ENCODE data around the gene CATSPERB.
"Not testable (repeated sequence)": the region's sequence is repeated elsewhere in the genome, so short reads cannot be mapped to it uniquely, and the experiment has no call there.

Gene CATSPERB

DNA sequence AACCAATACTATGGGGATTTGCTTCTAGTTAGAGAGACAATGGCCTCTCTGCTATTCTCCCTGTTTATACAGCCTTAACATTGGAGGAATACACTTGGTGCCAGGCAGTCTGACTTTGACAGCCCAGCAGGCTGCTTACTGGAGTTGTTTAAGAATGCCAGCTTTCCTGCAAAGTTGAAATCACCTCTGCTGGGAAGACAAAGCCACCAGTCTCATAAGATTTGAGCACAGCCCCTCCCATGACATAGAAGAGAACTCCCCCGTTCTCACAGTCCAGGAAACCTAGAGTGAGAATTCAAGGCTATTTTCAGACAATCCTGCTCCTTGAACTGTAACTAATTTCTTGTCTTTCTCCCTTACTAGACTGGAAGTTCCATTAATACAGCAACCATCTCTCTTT is 21.1 kb upstream of the CATSPERB start:
- Histone ChIP-seq H3K4me1 (ENCODE audit: control insufficient read depth, insufficient read depth, low read length) (no peaks in the 10 kb centered on the region), H3K27me3 (ENCODE audit: control insufficient read depth, insufficient read depth, low read length, poor library complexity, severe bottlenecking) (no peaks in the 10 kb centered on the region), H3K4me3 (ENCODE audit: insufficient read depth, low read depth, low read length) (no peak overlapping the region), H3K36me3 (ENCODE audit: control insufficient read depth, insufficient read depth, low read length) (no peaks in the 10 kb centered on the region), H3K27ac (ENCODE audit: insufficient read depth, low read depth, low read length, poor library complexity, severe bottlenecking) (no peak overlapping the region), H3K9me3 (ENCODE audit: control insufficient read depth, low read length) (no peaks in the 10 kb centered on the region)
- WGBS, 2 experiments, result 79 to 86% methylated on average over 1 of the region's 1 CpG

DNA sequence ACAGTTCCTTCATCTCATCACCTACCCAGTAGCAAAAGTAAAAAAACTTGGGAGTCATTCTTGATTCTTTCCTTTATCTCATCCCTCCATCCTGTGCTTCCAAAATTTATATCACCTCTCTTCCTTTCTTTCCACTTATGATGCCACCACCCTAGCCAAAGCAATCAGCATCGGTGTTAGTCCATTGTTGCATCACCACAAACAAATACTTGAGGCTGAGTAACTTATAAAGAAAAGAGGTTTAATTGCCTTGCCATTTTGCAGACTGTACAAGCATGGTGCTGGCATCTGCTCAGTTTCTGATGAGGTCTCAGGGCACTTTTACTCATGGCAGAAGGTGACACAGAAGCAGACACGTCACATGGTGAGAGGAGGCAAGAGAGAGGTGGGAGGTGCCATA is 19.8 kb upstream of the CATSPERB start:
- no peaks in the 10 kb centered on the region for H3K4me1 ChIP-seq (ENCODE audit: control insufficient read depth, insufficient read depth, low read length)
- no peaks in the 10 kb centered on the region for H3K36me3 ChIP-seq (ENCODE audit: control insufficient read depth, insufficient read depth, low read length)
- no peak overlapping the region for H3K4me3 ChIP-seq (ENCODE audit: insufficient read depth, low read depth, low read length)
- WGBS, 2 experiments, result 96 to 98% methylated on average over 2 of the region's 2 CpGs
- no peak overlapping the region for H3K27ac ChIP-seq (ENCODE audit: insufficient read depth, low read depth, low read length, poor library complexity, severe bottlenecking)
- H3K27me3 ChIP-seq (ENCODE audit: control insufficient read depth, insufficient read depth, low read length, poor library complexity, severe bottlenecking), result no peaks in the 10 kb centered on the region
- H3K9me3 ChIP-seq (ENCODE audit: control insufficient read depth, low read length), result no peaks in the 10 kb centered on the region

- H3K27me3 ChIP-seq (ENCODE audit: control insufficient read depth, insufficient read depth, low read length, poor library complexity, severe bottlenecking), result no peaks in the 10 kb centered on the region
- H3K4me3 ChIP-seq (ENCODE audit: insufficient read depth, low read depth, low read length), result no peak overlapping the region
- H3K9me3 ChIP-seq (ENCODE audit: control insufficient read depth, low read length), result no peaks in the 10 kb centered on the region
- 92 to 98% methylated on average over 3 of the region's 3 CpGs for WGBS, 2 experiments
- H3K36me3 ChIP-seq (ENCODE audit: control insufficient read depth, insufficient read depth, low read length), result no peaks in the 10 kb centered on the region
- H3K4me1 ChIP-seq (ENCODE audit: control insufficient read depth, insufficient read depth, low read length), result no peaks in the 10 kb centered on the region
- no peak overlapping the region for H3K27ac ChIP-seq (ENCODE audit: insufficient read depth, low read depth, low read length, poor library complexity, severe bottlenecking)
Measured at GRCh38 chr14:91750634-91751198, 18.8 kb upstream of the CATSPERB start.

DNA sequence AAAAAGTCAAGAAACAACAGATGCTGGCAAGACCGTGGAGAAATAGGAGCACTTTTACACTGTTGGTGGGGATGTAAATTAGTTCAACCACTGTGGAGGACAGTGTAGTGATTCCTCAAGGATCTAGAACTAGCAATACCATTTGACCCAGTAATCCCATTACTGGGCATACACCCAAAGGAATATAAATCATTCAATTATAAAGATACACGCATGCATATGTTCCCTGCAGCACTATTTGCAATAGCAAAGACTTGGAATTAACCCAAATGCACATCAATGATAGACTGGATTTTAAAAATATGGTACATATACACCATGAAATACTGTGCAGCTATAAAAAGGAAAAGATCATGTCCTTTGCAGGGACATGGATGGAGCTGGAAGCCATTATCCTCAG is 18.0 kb upstream of the CATSPERB start:
- H3K27me3 ChIP-seq (ENCODE audit: control insufficient read depth, insufficient read depth, low read length, poor library complexity, severe bottlenecking), result no peaks in the 10 kb centered on the region
- H3K4me3 ChIP-seq (ENCODE audit: insufficient read depth, low read depth, low read length), result no peak overlapping the region
- H3K9me3 ChIP-seq (ENCODE audit: control insufficient read depth, low read length), result no peaks in the 10 kb centered on the region
- H3K27ac ChIP-seq (ENCODE audit: insufficient read depth, low read depth, low read length, poor library complexity, severe bottlenecking), result no peak overlapping the region
- 77 to 78% methylated on average over 2 of the region's 2 CpGs for WGBS, 2 experiments
- H3K36me3 ChIP-seq (ENCODE audit: control insufficient read depth, insufficient read depth, low read length), result no peaks in the 10 kb centered on the region
- H3K4me1 ChIP-seq (ENCODE audit: control insufficient read depth, insufficient read depth, low read length), result no peaks in the 10 kb centered on the region

- H3K4me1 ChIP-seq (ENCODE audit: control insufficient read depth, insufficient read depth, low read length), result no peaks in the 10 kb centered on the region
- no peaks in the 10 kb centered on the region for H3K27me3 ChIP-seq (ENCODE audit: control insufficient read depth, insufficient read depth, low read length, poor library complexity, severe bottlenecking)
- H3K4me3 ChIP-seq (ENCODE audit: insufficient read depth, low read depth, low read length), result no peak overlapping the region
- no peaks in the 10 kb centered on the region for H3K9me3 ChIP-seq (ENCODE audit: control insufficient read depth, low read length)
- no peaks in the 10 kb centered on the region for H3K36me3 ChIP-seq (ENCODE audit: control insufficient read depth, insufficient read depth, low read length)
- 89 to 100% methylated on average over 1 to 2 of the region's 2 CpGs for WGBS, 2 experiments
- H3K27ac ChIP-seq (ENCODE audit: insufficient read depth, low read depth, low read length, poor library complexity, severe bottlenecking), result no peak overlapping the region
Measured at GRCh38 chr14:91748049-91748448, 16.2 kb upstream of the CATSPERB start.

GRCh38 chr14:91745344-91745743 is 13.5 kb upstream of the CATSPERB start:
- H3K4me1 ChIP-seq (ENCODE audit: control insufficient read depth, insufficient read depth, low read length), result no peaks in the 10 kb centered on the region
- H3K9me3 ChIP-seq (ENCODE audit: control insufficient read depth, low read length), result no peaks in the 10 kb centered on the region
- no peak overlapping the region for H3K4me3 ChIP-seq (ENCODE audit: insufficient read depth, low read depth, low read length)
- 100% methylated on average over 1 of the region's 1 CpG for WGBS, 2 experiments
- H3K27ac ChIP-seq (ENCODE audit: insufficient read depth, low read depth, low read length, poor library complexity, severe bottlenecking), result no peak overlapping the region
- H3K36me3 ChIP-seq (ENCODE audit: control insufficient read depth, insufficient read depth, low read length), result no peaks in the 10 kb centered on the region
- H3K27me3 ChIP-seq (ENCODE audit: control insufficient read depth, insufficient read depth, low read length, poor library complexity, severe bottlenecking), result no peaks in the 10 kb centered on the region

- H3K4me3 ChIP-seq (ENCODE audit: insufficient read depth, low read depth, low read length), result no peak overlapping the region
- 92 to 98% methylated on average over 2 of the region's 2 CpGs for WGBS, 2 experiments
- no peaks in the 10 kb centered on the region for H3K36me3 ChIP-seq (ENCODE audit: control insufficient read depth, insufficient read depth, low read length)
- no peaks in the 10 kb centered on the region for H3K9me3 ChIP-seq (ENCODE audit: control insufficient read depth, low read length)
- H3K27me3 ChIP-seq (ENCODE audit: control insufficient read depth, insufficient read depth, low read length, poor library complexity, severe bottlenecking), result no peaks in the 10 kb centered on the region
- no peak overlapping the region for H3K27ac ChIP-seq (ENCODE audit: insufficient read depth, low read depth, low read length, poor library complexity, severe bottlenecking)
- H3K4me1 ChIP-seq (ENCODE audit: control insufficient read depth, insufficient read depth, low read length), result no peaks in the 10 kb centered on the region
Measured at GRCh38 chr14:91744068-91744480, 12.2 kb upstream of the CATSPERB start.

GRCh38 chr14:91743305-91743653 is 11.4 kb upstream of the CATSPERB start:
- Histone ChIP-seq H3K9me3 (ENCODE audit: control insufficient read depth, low read length) (no peaks in the 10 kb centered on the region), H3K27me3 (ENCODE audit: control insufficient read depth, insufficient read depth, low read length, poor library complexity, severe bottlenecking) (no peaks in the 10 kb centered on the region), H3K36me3 (ENCODE audit: control insufficient read depth, insufficient read depth, low read length) (no peaks in the 10 kb centered on the region), H3K4me3 (ENCODE audit: insufficient read depth, low read depth, low read length) (no peak overlapping the region), H3K4me1 (ENCODE audit: control insufficient read depth, insufficient read depth, low read length) (no peaks in the 10 kb centered on the region), H3K27ac (ENCODE audit: insufficient read depth, low read depth, low read length, poor library complexity, severe bottlenecking) (no peak overlapping the region)
- WGBS, 2 experiments, result 98% methylated on average over 2 of the region's 2 CpGs

DNA sequence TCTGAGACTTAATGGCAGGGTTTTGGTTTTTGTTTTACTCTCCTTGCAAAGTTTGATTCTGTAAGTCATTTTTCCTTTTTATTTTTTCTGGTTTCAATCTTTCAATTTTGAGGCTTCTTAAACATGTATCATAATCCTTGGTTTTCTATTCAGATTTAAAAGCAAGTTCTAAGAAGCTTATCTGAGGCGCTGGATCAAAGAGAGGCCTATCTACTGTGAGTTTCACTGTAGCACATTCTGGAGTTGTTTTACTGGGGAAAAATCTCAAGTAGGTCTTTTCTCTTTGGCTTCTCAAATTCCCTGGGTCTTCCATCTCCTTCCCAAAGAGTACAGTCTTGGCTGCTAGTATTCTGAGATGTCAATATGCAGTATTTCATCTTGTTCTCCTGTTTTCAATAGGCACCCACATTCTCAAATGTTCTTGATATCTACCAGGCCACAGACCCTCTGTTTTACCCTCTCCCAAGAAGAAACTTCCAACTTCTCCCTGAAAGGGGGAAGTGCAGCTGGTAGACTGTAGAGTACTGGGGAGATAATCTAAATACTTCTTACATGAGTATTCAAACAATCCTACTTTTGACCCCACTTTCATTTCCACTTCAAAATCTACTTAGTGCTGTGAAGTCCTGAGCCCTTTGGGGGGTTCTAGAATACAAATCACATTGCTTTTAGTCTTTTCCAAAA is 10.9 kb upstream of the CATSPERB start:
- 93 to 94% methylated on average over 1 of the region's 1 CpG for WGBS, 2 experiments
- H3K4me1 ChIP-seq (ENCODE audit: control insufficient read depth, insufficient read depth, low read length), result no peaks in the 10 kb centered on the region
- H3K27ac ChIP-seq (ENCODE audit: insufficient read depth, low read depth, low read length, poor library complexity, severe bottlenecking), result no peak overlapping the region
- no peaks in the 10 kb centered on the region for H3K27me3 ChIP-seq (ENCODE audit: control insufficient read depth, insufficient read depth, low read length, poor library complexity, severe bottlenecking)
- H3K36me3 ChIP-seq (ENCODE audit: control insufficient read depth, insufficient read depth, low read length), result no peaks in the 10 kb centered on the region
- no peak overlapping the region for H3K4me3 ChIP-seq (ENCODE audit: insufficient read depth, low read depth, low read length)
- H3K9me3 ChIP-seq (ENCODE audit: control insufficient read depth, low read length), result no peaks in the 10 kb centered on the region

- not testable (repeated sequence) for H3K4me3 ChIP-seq (ENCODE audit: insufficient read depth, low read depth, low read length); H3K4me1 ChIP-seq (ENCODE audit: control insufficient read depth, insufficient read depth, low read length); H3K36me3 ChIP-seq (ENCODE audit: control insufficient read depth, insufficient read depth, low read length); H3K27me3 ChIP-seq (ENCODE audit: control insufficient read depth, insufficient read depth, low read length, poor library complexity, severe bottlenecking); H3K27ac ChIP-seq (ENCODE audit: insufficient read depth, low read depth, low read length, poor library complexity, severe bottlenecking); H3K9me3 ChIP-seq (ENCODE audit: control insufficient read depth, low read length)
- 96 to 100% methylated on average over 1 to 2 of the region's 2 CpGs for WGBS, 2 experiments
Measured at GRCh38 chr14:91739867-91740266, 8.0 kb upstream of the CATSPERB start.
